Measurements from ENCODE around the gene MED13L.

MED13L gene

DNA sequence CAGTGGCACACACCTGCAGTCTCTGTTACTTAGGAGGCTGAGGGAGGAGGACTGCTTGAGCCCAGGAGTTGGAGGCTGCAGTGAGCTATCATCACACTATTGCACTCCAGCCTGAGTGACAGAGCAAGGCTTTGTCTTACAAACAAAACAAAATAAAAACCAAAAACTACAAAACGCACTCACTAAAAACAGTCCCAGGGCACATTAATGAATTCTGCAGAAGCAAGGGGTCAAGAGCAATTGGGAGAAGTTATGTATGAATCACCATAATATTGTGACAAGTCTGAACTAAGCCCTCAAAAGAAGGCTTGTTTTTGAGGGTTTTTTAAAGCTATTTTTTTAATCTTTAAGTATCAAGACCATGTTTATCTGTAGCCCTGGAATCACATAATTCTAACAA lies 201.1 kb downstream of the MED13L start:
- no peak for DNase-seq

GRCh38 chr12:116074686-116075085 lies 202.8 kb downstream of the MED13L start:
- no peak for DNase-seq

DNA sequence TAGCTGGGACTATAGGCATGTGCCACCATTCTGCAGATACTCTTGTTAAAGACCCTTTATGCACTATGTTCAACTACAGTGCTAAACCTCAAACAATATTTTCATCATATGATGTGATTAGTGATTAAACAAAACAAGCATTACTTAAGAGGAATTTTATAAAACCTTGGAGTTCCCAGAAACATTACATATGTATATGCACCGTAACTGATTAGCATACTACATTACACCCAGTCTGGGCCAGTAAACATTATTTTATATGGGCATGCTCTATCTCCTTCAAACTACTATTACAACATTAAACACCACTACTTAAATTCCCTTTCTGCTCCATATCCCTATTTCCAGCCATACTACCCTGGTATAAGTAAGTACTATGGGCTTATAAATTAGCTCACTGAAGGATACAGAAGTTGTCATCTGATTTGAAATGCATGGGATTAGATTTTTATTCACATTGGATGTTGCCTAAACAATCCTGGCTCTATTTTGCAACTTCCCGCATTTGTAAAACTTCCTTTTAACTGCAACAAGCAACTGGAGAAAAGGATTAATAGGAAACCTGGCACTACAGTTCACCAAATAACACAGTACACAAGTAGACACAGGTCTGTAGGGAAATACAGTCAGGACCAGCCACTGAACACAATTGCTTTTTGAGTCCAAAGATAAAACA lies 205.8 kb downstream of the MED13L start:
- no peak for DNase-seq

GRCh38 chr12:116070444-116070843 lies 207.0 kb downstream of the MED13L start:
- DNase-seq: no peak

GRCh38 chr12:116069943-116070342 lies 207.6 kb downstream of the MED13L start:
- DNase-seq: no peak

- DNase-seq: no peak
Observed at GRCh38 chr12:116068853-116069252, 208.6 kb downstream of the MED13L start.

DNA sequence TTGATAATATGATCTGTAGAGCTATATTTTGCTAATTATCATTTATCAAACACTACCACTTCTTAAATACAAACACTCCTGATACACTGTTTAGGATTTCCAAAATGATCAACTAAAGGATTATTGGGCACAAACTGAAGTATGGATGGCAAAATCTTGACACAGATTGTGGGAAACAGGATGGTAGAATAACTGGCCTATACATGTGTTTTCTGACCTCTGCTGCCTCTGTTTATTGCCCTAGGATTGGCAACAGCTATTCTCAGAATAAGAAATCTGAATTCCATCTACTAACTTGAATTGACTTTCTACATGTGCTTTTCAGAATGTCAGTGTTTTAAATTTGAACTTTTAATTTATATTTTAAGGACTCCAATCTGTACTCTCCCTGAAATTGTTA lies 209.1 kb downstream of the MED13L start:
- DNase-seq: no peak

DNA sequence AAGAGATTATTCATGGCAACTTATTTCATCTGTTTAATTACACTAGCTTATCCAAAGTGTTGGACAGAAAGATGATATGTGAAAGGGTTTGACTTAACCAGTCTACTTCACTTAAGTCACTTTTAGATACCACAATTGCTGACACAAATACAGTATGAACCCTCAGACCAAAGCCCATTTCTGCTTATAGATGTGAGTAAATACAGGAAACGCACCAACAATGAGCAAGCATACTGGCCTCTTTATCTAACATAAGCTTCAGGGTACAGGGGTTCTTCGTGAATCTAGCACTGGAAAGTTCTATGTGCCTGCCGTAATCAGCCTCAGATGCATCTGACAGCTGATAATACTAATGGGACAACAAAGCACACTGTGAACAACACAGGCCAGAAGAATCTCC lies 209.6 kb downstream of the MED13L start:
- DNase-seq: no peak

DNA sequence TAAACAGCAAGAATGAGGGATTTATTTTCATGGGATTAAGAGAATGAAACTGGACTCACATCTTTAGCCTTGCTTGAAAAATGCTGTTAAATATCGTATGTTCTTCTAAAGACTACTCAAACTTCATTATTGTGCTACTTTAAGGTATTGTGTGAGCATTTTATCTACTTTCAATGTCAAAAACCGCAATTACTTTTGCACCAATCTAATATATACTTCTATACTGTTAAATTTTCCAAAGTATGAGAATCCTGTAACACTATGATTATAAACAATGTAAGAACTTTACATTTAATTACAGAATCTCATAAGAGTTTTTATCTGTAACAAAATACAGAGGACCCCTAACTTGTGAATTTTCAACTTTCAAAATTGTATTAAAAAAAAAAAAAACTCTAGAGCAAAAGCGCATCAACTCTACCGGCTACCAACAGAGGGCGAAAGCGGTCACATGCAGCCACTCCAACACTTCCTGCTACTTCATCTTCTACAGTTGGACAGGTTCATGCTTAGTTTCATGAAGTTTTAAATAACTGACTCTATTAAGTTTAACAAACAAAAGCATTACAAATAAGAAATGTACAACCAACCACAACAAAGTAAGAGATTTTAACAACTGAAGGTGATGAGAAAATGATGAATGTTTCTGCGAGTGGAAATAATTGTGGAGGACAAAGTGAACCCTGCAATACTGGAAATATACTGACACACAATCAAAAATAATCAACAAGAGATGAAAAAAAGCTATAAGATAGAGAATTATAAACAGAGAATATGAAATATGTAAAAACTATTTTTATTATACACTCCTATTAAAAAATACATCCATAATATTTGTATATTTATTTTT lies 210.9 kb downstream of the MED13L start:
- DNase-seq: peak; percentile 68

- no peak for DNase-seq
Observed at GRCh38 chr12:116065606-116066005, 211.9 kb downstream of the MED13L start.

- DNase-seq: no peak
Observed at GRCh38 chr12:116064493-116064892, 213.0 kb downstream of the MED13L start.

DNA sequence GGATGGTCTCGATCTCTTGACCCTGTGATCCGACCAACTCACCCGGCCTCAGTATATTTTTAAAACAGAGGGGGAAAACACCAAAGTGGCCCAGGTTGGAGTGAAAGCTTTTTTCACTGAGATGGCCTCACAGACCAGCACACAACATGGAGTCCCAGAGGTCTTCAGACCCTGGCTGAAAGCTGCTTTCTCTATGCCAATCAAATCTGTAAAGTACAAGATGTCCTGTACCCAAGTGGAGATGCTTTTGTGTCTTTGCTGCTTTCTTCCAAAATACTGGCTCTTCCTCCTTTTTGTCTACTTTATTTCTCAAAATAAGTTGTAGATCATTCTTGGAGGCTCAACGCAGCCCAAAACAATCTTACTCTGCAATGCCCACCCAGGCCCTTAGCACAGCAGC lies 214.8 kb downstream of the MED13L start:
- DNase-seq: no peak

DNA sequence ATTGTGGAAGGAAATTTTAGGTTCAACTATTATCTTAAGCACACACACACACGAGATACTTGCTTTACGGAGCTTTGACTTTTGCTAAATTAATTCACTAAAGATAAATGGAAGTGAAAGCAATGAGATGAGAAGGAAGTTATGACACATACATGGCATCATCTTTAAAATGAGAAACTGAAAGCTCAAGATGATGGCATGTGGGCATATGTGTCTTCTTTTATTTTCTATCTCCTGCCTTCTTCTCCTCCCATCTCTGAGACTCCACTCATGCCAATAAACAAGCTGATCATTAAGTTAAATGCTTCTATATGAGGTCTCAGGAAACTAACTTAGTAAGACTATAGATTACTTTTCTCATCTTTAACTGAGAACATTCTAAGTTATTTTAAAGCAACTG lies 216.7 kb downstream of the MED13L start:
- no peak for DNase-seq

DNA sequence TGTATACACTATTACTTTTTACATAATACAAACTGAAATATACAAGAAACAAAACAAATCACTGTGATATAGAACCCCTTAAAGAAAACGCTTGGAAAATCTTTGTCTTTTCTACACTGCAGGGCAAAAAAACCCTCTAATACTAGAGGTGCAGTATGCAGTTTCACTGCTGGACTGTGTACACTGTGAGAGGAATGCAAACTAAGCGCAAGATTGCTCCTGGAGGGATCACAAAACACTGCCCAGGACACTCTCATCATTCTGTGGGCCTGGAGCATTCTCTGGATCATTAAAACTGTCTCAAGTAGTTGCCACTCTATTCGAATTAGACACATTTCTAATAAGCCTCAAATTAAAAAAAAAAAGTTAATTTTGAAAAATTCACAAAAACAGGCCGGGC lies 217.6 kb downstream of the MED13L start:
- DNase-seq: no peak

DNA sequence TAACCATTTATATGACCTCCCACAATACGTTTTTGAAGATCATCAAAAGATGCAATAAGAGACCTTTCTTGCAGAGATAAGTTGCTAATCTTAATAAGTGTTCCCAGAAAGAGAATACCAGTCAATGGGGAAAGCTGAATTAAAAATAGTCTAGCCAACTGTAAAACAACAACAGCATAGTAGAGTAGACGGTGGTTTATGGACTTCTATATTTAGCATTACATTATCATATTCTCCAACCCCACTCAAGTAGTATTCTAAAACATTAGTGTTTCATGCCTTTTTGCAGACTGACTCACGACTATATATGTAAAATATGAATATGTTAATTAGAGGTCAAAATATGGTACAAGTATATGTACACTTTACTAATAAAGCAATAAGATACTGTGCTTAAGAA lies 218.9 kb downstream of the MED13L start:
- no peak for DNase-seq

DNA sequence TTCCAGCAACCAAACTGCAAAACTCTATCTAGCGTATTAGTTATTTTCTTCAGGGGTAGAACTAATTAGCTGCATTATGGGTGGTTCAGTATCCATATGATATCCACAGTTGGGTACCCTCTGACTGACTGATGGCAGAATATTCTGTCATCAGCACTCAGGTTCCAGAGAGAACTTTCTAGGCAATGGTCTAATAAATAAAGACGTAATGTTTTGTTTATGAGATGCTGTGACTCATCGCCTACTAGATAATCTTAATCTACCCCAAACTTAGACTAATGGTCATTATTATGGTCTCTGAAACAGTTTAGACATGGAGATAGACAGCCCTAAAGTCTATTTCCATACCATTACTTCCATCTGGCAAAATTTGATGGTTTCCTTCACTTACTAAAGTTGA lies 220.1 kb downstream of the MED13L start:
- DNase-seq: no peak

DNA sequence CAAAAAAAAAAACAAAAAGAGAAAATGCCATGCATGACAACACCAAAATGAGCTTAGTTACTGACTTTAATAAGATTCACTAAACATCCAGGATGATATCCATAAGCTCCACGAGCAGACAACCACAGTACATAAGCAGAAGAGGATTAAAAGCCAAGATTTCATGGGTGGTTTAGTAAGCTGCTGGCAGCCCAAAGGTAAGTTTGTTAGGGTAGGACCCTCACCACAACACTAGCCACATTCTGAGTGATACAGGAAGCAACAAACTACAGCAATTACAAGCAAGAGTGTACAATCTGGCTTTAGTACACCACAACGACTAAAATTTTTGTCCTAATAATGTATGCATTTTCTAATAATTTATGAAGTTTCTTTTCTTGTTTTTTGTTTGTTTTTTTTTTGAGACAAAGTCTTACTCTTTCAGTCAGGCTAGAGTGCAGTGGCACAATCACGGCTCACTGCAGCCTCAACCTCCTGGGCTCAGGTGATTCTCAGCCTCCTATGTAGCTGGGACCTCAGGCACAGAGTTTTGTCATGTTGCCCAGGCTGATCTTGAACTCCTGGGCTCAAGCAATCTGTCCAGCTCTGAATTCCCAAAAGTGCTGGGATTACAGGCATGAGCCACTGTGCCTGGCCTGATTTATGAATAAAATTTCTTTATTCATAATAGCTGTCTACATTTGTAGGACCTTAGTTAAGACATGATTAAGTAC lies 221.4 kb downstream of the MED13L start:
- no peak for DNase-seq

GRCh38 chr12:116054280-116054679 lies 223.2 kb downstream of the MED13L start:
- no peak for DNase-seq

- no peak for DNase-seq
Observed at GRCh38 chr12:116053479-116054200, 223.9 kb downstream of the MED13L start.

- no peak for DNase-seq
Observed at GRCh38 chr12:116050275-116050674, 227.2 kb downstream of the MED13L start.

DNA sequence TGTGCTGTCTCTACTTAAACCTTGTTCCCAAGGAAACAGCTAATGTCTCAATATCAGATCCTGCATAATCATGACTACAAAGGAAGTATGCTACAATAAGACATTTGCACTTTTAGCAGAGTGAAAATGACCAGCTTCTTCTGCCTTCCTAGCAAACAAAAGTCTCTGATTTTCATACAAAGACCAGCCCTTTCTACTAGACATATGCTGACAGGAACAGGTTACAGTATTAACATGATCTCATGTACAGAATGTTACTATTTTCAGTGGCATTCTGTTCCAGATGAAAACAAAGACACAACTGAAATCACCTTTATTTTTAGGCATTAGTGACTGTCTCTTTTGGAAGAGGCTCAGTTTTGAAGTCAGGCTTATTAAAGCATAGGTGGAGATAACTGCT lies 228.6 kb downstream of the MED13L start:
- no peak for DNase-seq

DNA sequence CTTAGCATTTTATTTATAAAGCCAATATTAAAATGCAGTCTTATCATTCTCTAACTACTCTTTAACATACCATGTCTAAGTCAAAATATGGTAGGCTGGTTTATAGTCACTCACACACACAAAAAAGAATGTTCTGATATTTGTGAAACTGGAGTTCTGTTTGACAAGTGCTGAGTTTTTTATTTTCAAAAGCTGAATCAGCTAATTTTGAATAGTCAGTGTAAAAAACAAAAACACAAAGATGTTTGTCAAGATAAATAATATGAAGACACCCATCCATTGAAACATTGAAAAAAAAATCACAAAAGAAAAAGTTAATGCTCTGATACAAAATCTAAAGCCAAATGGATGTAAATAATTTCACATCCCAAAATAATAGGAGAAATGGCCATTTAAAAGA lies 231.5 kb downstream of the MED13L start:
- no peak for DNase-seq

- no peak for DNase-seq
Observed at GRCh38 chr12:116045150-116045549, 232.3 kb downstream of the MED13L start.

Measured in activated CD4-positive, alpha-beta T cell treated with anti-CD3 and anti-CD28 coated beads for 48 hours (primary cell).